IMR-90 (cell line): ENCODE results near the gene POLR3A. TPM values are rescaled to one million over a fixed set of nuclear protein-coding genes. Genes with fewer than 3 reads are reported as not detected.

Source experiments
- ATAC-seq: fragments of 200-7000 bp; cut with Tn5 transposase; 2 replicates; pipeline ENCODE4 v1.9.1; 2020; ENCODE audit warnings: low read depth, mild to moderate bottlenecking, moderate library complexity
- BruUV-seq: library from RNA; stranded (reverse); fragments of 400-500 nt; replicated peaks from 2 replicates; lab custom pipeline; 2021; lab: Mats Ljungman, UMichigan
- CTCF ChIA-PET: fragments of 300-600 bp; formaldehyde crosslinking; extraction: SDS; loops from one replicate; lab custom pipeline; 2021; ENCODE audit warnings: antibody characterized with exemption; lab: Yijun Ruan, JAX
- POLR2A ChIA-PET: fragments of 300-600 bp; sonication (Branson Sonifier 250); formaldehyde crosslinking; loops from one replicate; lab custom pipeline; 2022; ENCODE audit warnings: antibody characterized with exemption; ENCODE audit not compliant: unreplicated experiment; lab: Charles Lee
- DNase-seq: peaks from one replicate; pipeline ENCODE4 v3.0.0; 2013
- H2AFZ ChIP-seq: replicated peaks from 2 replicates; pipeline ENCODE3; 2013; ENCODE audit warnings: low read length, mild to moderate bottlenecking; ENCODE audit not compliant: poor library complexity
- H2AK5ac ChIP-seq: 2 replicates; pipeline ENCODE4 v1.6.1; 2013; ENCODE audit warnings: low read depth, low read length, inconsistent platforms
- H2AK9ac ChIP-seq: replicated peaks from 2 replicates; pipeline ENCODE3; 2013; ENCODE audit warnings: mild to moderate bottlenecking, low read depth, low read length, moderate library complexity; ENCODE audit not compliant: poor library complexity
- H2BK120ac ChIP-seq: 2 replicates; pipeline ENCODE4 v1.6.1; 2013; ENCODE audit warnings: low read depth, low read length, inconsistent platforms
- H2BK15ac ChIP-seq: 3 replicates; pipeline ENCODE4 v1.6.1; 2013; ENCODE audit warnings: low read depth, low read length, inconsistent platforms
- H2BK20ac ChIP-seq: 2 replicates; pipeline ENCODE4 v1.6.1; 2013; ENCODE audit warnings: low read depth, mild to moderate bottlenecking, inconsistent platforms, low read length, moderate library complexity
- H2BK5ac ChIP-seq: 2 replicates; pipeline ENCODE4 v1.6.1; 2013; ENCODE audit warnings: mild to moderate bottlenecking, low read depth, low read length, inconsistent platforms; ENCODE audit not compliant: poor library complexity, severe bottlenecking
- H3K14ac ChIP-seq: replicated peaks from 2 replicates; pipeline ENCODE4 v1.6.1; 2013; ENCODE audit warnings: low read depth, low read length, inconsistent platforms
- H3K18ac ChIP-seq: 2 replicates; pipeline ENCODE4 v1.6.1; 2013; ENCODE audit warnings: low read depth, low read length, control low read depth
- H3K23ac ChIP-seq: 2 replicates; pipeline ENCODE4 v1.6.1; 2013; ENCODE audit warnings: low read depth, low read length, inconsistent platforms
- H3K27ac ChIP-seq: 2 replicates; pipeline ENCODE4 v1.5.1; 2013; ENCODE audit warnings: mild to moderate bottlenecking, control low read depth, low read length; ENCODE audit not compliant: insufficient read depth
- H3K27me3 ChIP-seq: 2 replicates; pipeline ENCODE4 v1.6.1; 2013; ENCODE audit warnings: low read length; ENCODE audit not compliant: control insufficient read depth, insufficient read depth
- H3K36me3 ChIP-seq: 2 replicates; pipeline ENCODE4 v1.6.1; 2013; ENCODE audit warnings: low read length, mixed read lengths; ENCODE audit not compliant: control insufficient read depth, insufficient read depth
- H3K4ac ChIP-seq: 2 replicates; pipeline ENCODE4 v1.6.1; 2013; ENCODE audit warnings: low read depth, low read length, inconsistent platforms
- H3K4me1 ChIP-seq: 2 replicates; pipeline ENCODE4 v1.6.1; 2013; ENCODE audit warnings: low read length, mixed read lengths; ENCODE audit not compliant: control insufficient read depth, insufficient read depth
- H3K4me2 ChIP-seq: 2 replicates; pipeline ENCODE4 v1.6.1; 2013; ENCODE audit warnings: low read depth, mild to moderate bottlenecking, control low read depth, low read length, moderate library complexity
- H3K4me3 ChIP-seq: 2 replicates; pipeline ENCODE4 v1.5.1; 2013; ENCODE audit warnings: low read depth, mild to moderate bottlenecking, control low read depth, low read length, moderate library complexity; ENCODE audit not compliant: insufficient read depth
- H3K56ac ChIP-seq: 2 replicates; pipeline ENCODE4 v1.6.1; 2013; ENCODE audit warnings: low read length, inconsistent platforms; ENCODE audit not compliant: insufficient read depth; ENCODE audit errors: extremely low read depth
- H3K79me1 ChIP-seq, 2 experiments: 2 replicates each; pipeline ENCODE4 v1.6.1; 2013; ENCODE audit warnings: low read length in 2 of 2, inconsistent platforms in 1 of 2, low read depth in 1 of 2
- H3K9ac ChIP-seq: 2 replicates; pipeline ENCODE4 v1.6.1; 2013; ENCODE audit warnings: low read depth, low read length, control low read depth
- H3K9me1 ChIP-seq: 2 replicates; pipeline ENCODE4 v1.6.1; 2013; ENCODE audit warnings: low read length, inconsistent platforms; ENCODE audit not compliant: insufficient read depth
- H3K9me3 ChIP-seq: 2 replicates; pipeline ENCODE4 v1.6.1; 2013; ENCODE audit warnings: low read length; ENCODE audit not compliant: control insufficient read depth, insufficient read depth
- H4K20me1 ChIP-seq: 2 replicates; pipeline ENCODE4 v1.6.1; 2013; ENCODE audit warnings: low read length, inconsistent platforms; ENCODE audit not compliant: insufficient read depth
- H4K5ac ChIP-seq: 2 replicates; pipeline ENCODE4 v1.6.1; 2013; ENCODE audit warnings: mild to moderate bottlenecking, low read depth, low read length, control low read depth
- H4K8ac ChIP-seq, 2 experiments: 2 replicates each; pipeline ENCODE4 v1.6.1; 2013; ENCODE audit warnings: low read depth in 2 of 2, low read length in 2 of 2, control low read depth in 1 of 2, inconsistent platforms in 1 of 2
- H4K91ac ChIP-seq: 2 replicates; pipeline ENCODE4 v1.6.1; 2013; ENCODE audit warnings: low read depth, low read length, inconsistent platforms; ENCODE audit not compliant: insufficient read depth
- BHLHE40 ChIP-seq: fragments of 150-350 bp; IDR thresholded peaks from 2 replicates; pipeline ENCODE4 v1.6.1; 2016; ENCODE audit warnings: mild to moderate bottlenecking, low read depth, low read length
- CEBPB ChIP-seq: IDR thresholded peaks from 2 replicates; pipeline ENCODE4 v1.6.1; 2012; ENCODE audit warnings: low read depth, low read length, improper control_type of control experiment
- CHD1 ChIP-seq: IDR thresholded peaks from 2 replicates; pipeline ENCODE4 v1.6.1; 2012; ENCODE audit warnings: low read depth, low read length, improper control_type of control experiment
- CTCF ChIP-seq: conservative IDR thresholded peaks from 2 replicates; pipeline ENCODE4 v1.5.1; 2012; ENCODE audit warnings: mild to moderate bottlenecking, low read depth, low read length, improper control_type of control experiment
- FOS ChIP-seq: fragments of 150-350 bp; IDR thresholded peaks from 2 replicates; pipeline ENCODE4 v1.6.1; 2016; ENCODE audit warnings: low read depth, low read length
- MXI1 ChIP-seq: IDR thresholded peaks from 2 replicates; pipeline ENCODE4 v1.6.1; 2012; ENCODE audit warnings: low read depth, mild to moderate bottlenecking, low read length, moderate library complexity, borderline replicate concordance
- NFE2L2 ChIP-seq: fragments of 150-350 bp; IDR thresholded peaks from 2 replicates; pipeline ENCODE4 v1.6.1; 2016; ENCODE audit warnings: low read depth, mild to moderate bottlenecking, low read length
- POLR2A ChIP-seq: IDR thresholded peaks from 2 replicates; pipeline ENCODE4 v1.6.1; 2012; ENCODE audit warnings: mild to moderate bottlenecking, low read depth, low read length
- RCOR1 ChIP-seq: IDR thresholded peaks from 2 replicates; pipeline ENCODE4 v1.6.1; 2012; ENCODE audit warnings: mild to moderate bottlenecking, low read length, improper control_type of control experiment; ENCODE audit not compliant: insufficient replicate concordance
- RFX5 ChIP-seq: IDR thresholded peaks from 2 replicates; pipeline ENCODE4 v1.8.0; 2012; ENCODE audit warnings: low read depth, mild to moderate bottlenecking, low read length, moderate library complexity
- SMC3 ChIP-seq: fragments of 150-350 bp; IDR thresholded peaks from 2 replicates; pipeline ENCODE4 v1.6.1; 2016; ENCODE audit warnings: low read depth, mild to moderate bottlenecking, antibody characterized with exemption, low read length, moderate library complexity
- USF2 ChIP-seq: fragments of 150-350 bp; IDR thresholded peaks from 2 replicates; pipeline ENCODE4 v1.6.1; 2017; ENCODE audit warnings: mild to moderate bottlenecking, antibody characterized with exemption, low read length, low read depth
- WGBS, 2 experiments: methylation state at CpG; one replicate each; pipeline versions ENCODE4 v1.1.5 to v1.1.7; 2013; ENCODE audit warnings: missing lambda C conversion rate in 2 of 2; ENCODE audit not compliant: insufficient read length in 1 of 2; ENCODE audit errors: extremely low coverage in 2 of 2; 5-methylcytosine and 5-hydroxymethylcytosine counted together
- dilution Hi-C: fragments of 300-500 bp; cut with HindIII; formaldehyde crosslinking; loops from one replicate; pipeline ENCODE4 v1.14.3; 2018; ENCODE audit warnings: low sequenced_read_pairs; ENCODE audit not compliant: unreplicated experiment
- in situ Hi-C: fragments of 300-500 bp; cut with MboI; formaldehyde crosslinking; loops from 3 replicates; pipeline ENCODE4 v1.14.3; 2019; ENCODE audit warnings: low sequenced_read_pairs, inconsistent platforms, mixed read lengths
- intact Hi-C: fragments of 100-400 bp; cut with micrococcal nuclease; formaldehyde crosslinking; loops from 2 replicates; pipeline ENCODE4 v1.10.0; 2022
- polyA plus RNA-seq, 3 experiments: library from polyadenylated mRNA; depleted of rRNA; stranded (reverse); fragments of >200 nt; gene quantifications; 2 replicates each; pipeline ENCODE4 v1.2.3, GENCODE V29; 2012; ENCODE audit warnings: low replicate concordance in 1 of 3
- total RNA-seq: library from RNA; depleted of rRNA; stranded (reverse); fragments of >200 nt; gene quantifications from 2 replicates; pipeline ENCODE4 v1.2.3, GENCODE V29; 2012

The POLR3A gene
- total and polyA plus RNA-seq, 2 of the 4 experiments (the other 2 are of a cell fraction) = 11.9 to 24.4 TPM

- TF ChIP-seq CHD1 (no peak), MXI1 (no peak)
Measured at GRCh38 chr10:78041170-78042057, 12.1 kb upstream of the POLR3A start (continued).

- Histone ChIP-seq H4K5ac (no peak overlapping the region), H2AK9ac (no peak overlapping the region), H2BK15ac (no peak overlapping the region), H4K20me1 (peaks cover 97% of the 10 kb centered on the region), H2AK5ac (no peak overlapping the region), H2BK20ac (no peak overlapping the region), H3K36me3 (peaks cover 63% of the 10 kb centered on the region), H3K14ac (no peak overlapping the region), H3K4me2 (no peak overlapping the region), H2BK120ac (no peak overlapping the region), H3K9me1 (peaks cover 35% of the 10 kb centered on the region), H3K27ac (no peak overlapping the region), H3K79me1 (peaks cover 40 to 92% of the 10 kb centered on the region in 2 experiments), H4K8ac (no peak overlapping the region), H2AFZ (no peak overlapping the region), H2BK5ac (no peak overlapping the region), H3K9ac (no peak overlapping the region), H3K9me3 (no peaks in the 10 kb centered on the region), H3K18ac (no peak overlapping the region), H3K23ac (peak overlapping the region; percentile 15; the same call in 1 of the 2 replicates), H3K27me3 (no peaks in the 10 kb centered on the region), H3K4me3 (no peak overlapping the region), H4K91ac (no peak overlapping the region), H3K4ac (no peak overlapping the region), H3K4me1 (peaks cover 12% of the 10 kb centered on the region), H3K56ac (no peak overlapping the region)
- dilution Hi-C loops = no loop called here
- ATAC-seq (no peak), DNase-seq (no peak)
- TF ChIP-seq CHD1 = no peak
- no peak for TF ChIP-seq POLR2A
- TF ChIP-seq RFX5 = no peak
- no peak for TF ChIP-seq NFE2L2
- no peak for TF ChIP-seq BHLHE40
- TF ChIP-seq CTCF = no peak
- no peak for TF ChIP-seq MXI1
- TF ChIP-seq RCOR1 = no peak
- TF ChIP-seq SMC3 = no peak
- TF ChIP-seq FOS = no peak
- no peak for TF ChIP-seq CEBPB
- TF ChIP-seq USF2 = no peak
- intact Hi-C loops = loop anchor here (10.0 kb wide), 1 partner anchor 715 kb away; no protein-coding TSS in a partner anchor
- CTCF ChIA-PET = interaction anchor here (1.0 kb wide), 1 partner anchor 10 kb away, joined by 3 read pairs; the partner anchor contains the start of gene POLR3A
- in situ Hi-C loops = loop anchor here (10.0 kb wide), 2 partner anchors 265 to 1035 kb away; no protein-coding TSS in a partner anchor
- no CpG with 5 or more reads among the region's 3 CpGs for WGBS, 2 experiments
- POLR2A ChIA-PET = no interaction called here
- no TSS peak for BruUV-seq
Measured at GRCh38 chr10:78039743-78040142, 10.4 kb upstream of the POLR3A start.
